ENCODE data around the gene RAVER2. TPM values are rescaled to one million over a fixed set of nuclear protein-coding genes. Genes with fewer than 3 reads are reported as not detected.

Gene RAVER2
- total RNA-seq, 1 experiment from 2014 or later, result 27.2 TPM

DNA sequence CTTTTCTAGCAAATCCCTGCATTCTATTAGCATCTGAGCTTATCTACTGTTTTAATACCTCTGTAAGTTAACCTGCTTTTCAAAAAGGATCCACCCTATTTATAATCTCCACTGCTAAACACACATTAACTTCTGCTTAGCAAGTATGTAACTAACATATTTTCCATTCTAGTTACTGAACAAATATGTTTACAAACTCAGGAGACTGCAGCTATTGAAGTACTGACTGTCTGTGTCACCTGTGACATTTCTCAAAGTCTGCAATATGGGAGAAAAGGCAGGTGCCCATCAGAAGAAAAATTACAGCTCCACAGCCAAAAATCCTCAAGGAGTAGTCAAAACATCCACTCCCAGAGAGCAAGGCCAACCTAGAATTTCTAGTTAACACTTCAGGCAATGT lies 133.2 kb downstream of the RAVER2 start:
- H3K36me3 ChIP-seq (replicated peaks; ENCODE audit: control insufficient read depth, insufficient read depth, low read length), result no peaks in the 10 kb centered on the region; the same call in 1 of the 2 replicates
- no peaks in the 10 kb centered on the region for H3K27me3 ChIP-seq (ENCODE audit: control insufficient read depth, insufficient read depth, low read length)
- no peak overlapping the region for H3K4me3 ChIP-seq (ENCODE audit: insufficient read depth, low read depth, low read length)
- no peak for DNase-seq

DNA sequence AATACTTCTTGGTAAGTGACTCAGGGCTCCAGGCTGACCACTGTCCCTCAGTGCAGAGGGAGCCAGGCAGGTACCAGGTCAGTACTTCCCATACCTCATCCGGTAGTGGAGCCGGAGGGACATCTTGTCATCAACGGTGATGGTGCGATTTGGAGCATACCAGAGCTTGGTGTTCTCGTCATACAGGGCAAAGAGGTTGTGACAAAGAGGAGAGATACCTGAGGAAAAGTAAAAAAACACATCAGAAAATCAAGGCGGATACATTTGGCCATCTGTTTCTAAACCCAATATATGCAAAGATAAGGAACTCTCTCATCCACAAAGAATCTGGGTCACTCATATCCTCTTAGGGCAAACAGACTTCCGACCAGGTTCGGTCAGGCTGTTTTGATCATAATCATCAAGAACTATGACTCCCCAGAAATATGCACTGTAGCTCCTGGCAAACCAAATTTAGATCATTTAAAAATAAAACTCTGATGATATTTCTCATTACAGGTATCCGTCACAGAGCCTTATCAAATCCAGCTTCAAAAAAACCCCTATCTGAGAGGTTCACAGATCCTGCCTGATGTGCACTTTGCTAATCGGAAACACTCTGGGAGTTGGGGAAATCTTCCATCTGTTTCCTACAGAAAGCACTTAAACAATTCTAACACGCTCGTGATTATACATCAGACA lies 134.2 kb downstream of the RAVER2 start:
- DNase-seq, result no peak

DNA sequence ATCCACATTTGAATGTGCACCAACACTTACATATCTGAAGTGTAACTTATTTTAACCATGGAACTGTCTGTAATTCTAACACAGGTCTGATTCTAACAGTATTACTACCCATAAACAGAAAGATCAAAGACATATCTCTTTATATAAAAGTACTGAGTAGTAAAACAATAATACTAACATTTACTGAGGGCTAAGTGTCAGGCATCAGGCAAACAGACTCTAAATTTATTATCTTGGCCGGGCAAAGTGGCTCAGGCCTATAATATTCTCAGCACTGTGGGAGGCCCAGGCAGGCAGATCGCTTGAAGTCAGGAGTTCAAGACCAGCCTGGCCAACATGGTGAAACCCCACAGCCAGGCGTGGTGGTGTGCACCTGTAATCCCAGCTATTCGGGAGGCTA lies 135.6 kb downstream of the RAVER2 start:
- Histone ChIP-seq H3K36me3 (replicated peaks; ENCODE audit: control insufficient read depth, insufficient read depth, low read length) (no peaks in the 10 kb centered on the region; the same call in 1 of the 2 replicates), H3K4me3 (ENCODE audit: insufficient read depth, low read depth, low read length) (no peak overlapping the region), H3K27me3 (ENCODE audit: control insufficient read depth, insufficient read depth, low read length) (no peaks in the 10 kb centered on the region)
- no peak for DNase-seq

More for the DNA sequence above, 134.2 kb downstream of the RAVER2 start:
- Histone ChIP-seq H3K27me3 (ENCODE audit: control insufficient read depth, insufficient read depth, low read length) (no peaks in the 10 kb centered on the region), H3K36me3 (replicated peaks; ENCODE audit: control insufficient read depth, insufficient read depth, low read length) (no peaks in the 10 kb centered on the region; the same call in 1 of the 2 replicates), H3K4me3 (ENCODE audit: insufficient read depth, low read depth, low read length) (no peak overlapping the region)

DNA sequence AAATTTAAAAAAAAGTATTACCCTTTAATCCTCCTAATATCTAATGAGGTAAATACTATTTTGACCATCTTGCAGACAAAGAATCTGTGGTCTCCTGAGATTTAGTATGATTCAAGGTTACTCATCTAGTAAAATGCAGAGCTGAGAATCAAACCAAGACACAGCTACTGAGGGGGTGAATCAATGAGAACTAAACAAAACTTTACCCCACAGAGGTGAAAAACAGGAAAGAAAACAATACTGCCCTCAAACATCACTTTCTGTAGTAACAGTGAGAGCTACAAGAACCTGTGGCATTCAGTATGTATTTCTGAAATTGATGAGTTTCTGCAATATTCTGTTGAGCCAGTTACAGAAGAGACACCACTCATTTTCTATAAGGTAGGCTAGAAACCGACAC lies 136.4 kb downstream of the RAVER2 start:
- no peaks in the 10 kb centered on the region; the same call in 1 of the 2 replicates for H3K36me3 ChIP-seq (replicated peaks; ENCODE audit: control insufficient read depth, insufficient read depth, low read length)
- no peak for DNase-seq
- no peak overlapping the region for H3K4me3 ChIP-seq (ENCODE audit: insufficient read depth, low read depth, low read length)
- no peaks in the 10 kb centered on the region for H3K27me3 ChIP-seq (ENCODE audit: control insufficient read depth, insufficient read depth, low read length)

Other genes starting within 250 kb of the RAVER2 start
- 36.7 and 51.0 TPM in 2 replicates for gene JAK1, start 221.5 kb downstream of the RAVER2 start, total RNA-seq (2014; rRNA removed; shearing (Covaris generic))

Data from H7 (cell line).